Measurements from ENCODE around the gene CCDC78.

Gene CCDC78

DNA sequence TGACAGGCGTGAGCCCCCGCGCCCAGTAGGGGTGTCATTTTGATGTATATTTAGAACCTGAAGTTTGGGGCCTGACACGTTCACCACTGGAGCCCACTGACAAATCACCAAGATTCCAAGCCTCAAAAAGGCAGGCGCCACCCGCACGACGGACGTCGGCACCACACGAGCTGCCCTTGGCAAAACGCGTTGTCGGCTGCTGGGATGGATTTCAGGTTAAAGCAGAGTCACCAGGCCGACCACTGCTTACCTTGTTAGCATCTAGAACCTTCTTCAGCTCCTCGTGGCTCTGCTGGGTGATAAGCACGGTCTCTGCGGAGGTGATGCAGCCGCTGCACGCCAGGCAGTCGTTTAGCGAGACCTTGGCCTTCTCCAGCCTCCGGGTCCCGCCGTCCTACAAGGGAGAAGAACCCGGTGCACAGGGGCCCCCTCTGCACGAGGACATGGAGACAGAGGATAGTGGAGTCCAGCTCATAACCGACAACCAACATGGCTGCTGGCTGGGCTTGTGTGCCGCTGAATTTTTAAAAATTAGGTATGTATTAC is 10.8 kb upstream of the CCDC78 start:
- no peak for FAIRE-seq

- no peak for FAIRE-seq
Measured at GRCh38 chr16:735982-736453, 9.8 kb upstream of the CCDC78 start.

DNA sequence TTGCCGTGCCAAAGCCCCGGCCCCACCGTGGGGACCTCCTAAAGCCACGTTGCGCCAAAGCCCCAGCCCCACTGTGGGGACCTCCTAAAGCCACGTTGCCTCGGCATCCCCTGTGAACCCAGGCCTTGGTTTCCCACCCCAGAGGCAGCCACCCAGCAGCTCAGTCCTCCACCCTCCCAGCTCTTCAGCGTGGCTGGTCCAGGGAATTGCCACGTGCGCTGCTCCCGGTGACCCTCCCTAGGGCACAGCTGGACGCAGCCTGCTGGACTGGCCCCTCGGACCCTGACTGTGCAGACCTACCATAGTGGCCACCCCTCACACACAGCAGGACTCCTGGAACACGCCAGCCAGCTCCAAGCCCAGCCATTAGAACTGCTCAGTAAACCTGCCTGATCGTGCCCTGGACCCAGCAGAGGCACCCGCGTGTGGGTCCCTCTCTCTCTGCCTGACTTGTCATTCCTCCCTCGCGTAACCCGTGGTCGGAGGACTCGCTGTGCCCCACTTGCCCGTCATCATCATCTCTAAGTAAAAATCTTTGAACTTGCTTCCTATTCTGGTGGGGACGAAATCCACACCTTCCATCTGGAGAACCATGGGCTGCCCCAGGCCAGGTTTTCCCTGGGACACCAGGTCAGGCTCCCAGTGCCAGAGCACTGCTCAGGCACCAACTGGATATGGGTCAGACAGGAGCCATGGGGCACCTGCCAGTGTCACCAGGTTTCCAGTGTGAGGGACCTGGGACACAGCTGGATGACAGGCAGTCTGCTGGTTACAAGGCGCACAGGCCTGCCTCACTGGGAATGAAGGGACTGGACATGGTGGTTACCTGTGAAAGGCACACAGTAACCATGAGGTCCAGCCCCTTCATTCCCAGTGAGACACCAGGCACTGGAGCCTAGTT is 9.0 kb upstream of the CCDC78 start:
- no peak for FAIRE-seq

DNA sequence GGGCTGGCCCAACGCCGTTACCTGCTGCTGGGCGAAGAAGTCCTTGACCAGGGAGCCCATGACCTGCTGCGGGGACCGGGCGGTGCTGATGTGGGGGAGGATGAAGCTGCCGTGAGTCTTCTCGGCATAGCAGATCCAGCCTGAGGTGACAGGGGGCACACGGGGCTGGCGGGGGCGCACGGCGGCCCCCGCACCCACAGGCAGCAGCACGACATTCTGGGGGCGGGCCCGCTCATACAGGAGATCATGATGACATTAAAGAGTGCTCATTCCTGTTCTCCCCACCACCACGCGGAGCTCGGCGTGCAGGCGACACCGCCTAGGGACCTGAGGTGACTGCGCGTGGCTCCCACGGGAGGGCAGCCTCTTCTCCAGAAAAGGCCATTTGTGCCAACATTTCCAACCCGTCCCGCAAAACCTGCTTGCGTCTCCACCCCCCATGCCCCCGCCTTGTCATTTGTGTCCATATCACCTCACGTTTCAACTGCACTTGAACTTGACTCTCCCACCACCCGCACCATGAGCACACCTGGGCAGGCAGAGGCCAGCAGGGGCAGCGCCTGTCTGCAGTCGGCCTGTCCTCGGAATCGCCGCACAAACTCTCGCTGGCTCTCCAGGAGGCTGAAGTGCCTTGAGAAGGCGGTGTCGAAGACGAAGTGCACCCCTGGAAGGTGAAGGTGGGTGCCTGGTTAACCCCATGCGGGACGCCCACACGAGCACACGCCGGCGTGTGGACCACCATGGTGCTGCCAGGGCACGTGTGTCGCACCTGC is 8.2 kb upstream of the CCDC78 start:
- no peak for FAIRE-seq

- FAIRE-seq: no peak
Measured at GRCh38 chr16:733382-734207, 7.4 kb upstream of the CCDC78 start.

DNA sequence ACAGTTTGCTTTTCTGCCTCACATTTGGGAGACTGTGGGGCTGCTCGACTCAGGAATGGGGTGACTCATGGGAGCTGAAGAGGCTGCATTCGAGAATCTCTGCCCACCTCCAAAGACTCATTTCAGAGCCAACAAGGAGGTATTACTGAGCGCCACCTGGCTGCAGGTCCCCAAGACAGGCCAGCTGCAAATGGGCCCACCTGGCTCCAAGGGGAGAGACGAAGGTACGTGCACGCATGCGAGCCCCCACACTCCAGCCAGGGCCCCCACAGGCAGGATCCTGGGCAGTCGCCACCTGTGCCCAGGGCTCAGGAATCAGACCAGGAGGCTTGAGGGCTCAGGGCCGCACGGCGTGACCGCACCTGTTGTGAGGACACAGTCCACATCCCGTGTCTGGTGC is 6.7 kb upstream of the CCDC78 start:
- no peak for FAIRE-seq

DNA sequence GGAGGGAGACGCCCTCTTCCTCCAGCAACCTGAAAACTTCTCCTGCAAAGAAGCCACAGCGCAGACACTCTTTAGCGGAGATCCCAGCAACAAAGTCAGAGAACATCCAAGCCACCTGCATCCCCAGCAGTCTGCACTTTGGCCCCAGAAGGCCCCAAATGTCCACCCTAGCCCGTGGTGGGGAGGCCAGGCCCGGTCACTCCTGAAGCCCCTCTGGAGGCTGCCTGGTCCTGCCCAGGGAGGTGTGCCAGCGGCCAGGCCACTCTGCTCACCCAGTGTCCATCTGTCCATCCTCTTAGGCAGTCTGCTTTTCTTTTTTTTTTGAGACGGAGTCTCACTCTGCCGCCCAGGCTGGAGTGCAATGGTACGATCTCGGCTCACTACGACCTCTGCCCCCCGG is 6.1 kb upstream of the CCDC78 start:
- no peak for FAIRE-seq

- no peak for FAIRE-seq
Measured at GRCh38 chr16:730666-731509, 4.6 kb upstream of the CCDC78 start.

DNA sequence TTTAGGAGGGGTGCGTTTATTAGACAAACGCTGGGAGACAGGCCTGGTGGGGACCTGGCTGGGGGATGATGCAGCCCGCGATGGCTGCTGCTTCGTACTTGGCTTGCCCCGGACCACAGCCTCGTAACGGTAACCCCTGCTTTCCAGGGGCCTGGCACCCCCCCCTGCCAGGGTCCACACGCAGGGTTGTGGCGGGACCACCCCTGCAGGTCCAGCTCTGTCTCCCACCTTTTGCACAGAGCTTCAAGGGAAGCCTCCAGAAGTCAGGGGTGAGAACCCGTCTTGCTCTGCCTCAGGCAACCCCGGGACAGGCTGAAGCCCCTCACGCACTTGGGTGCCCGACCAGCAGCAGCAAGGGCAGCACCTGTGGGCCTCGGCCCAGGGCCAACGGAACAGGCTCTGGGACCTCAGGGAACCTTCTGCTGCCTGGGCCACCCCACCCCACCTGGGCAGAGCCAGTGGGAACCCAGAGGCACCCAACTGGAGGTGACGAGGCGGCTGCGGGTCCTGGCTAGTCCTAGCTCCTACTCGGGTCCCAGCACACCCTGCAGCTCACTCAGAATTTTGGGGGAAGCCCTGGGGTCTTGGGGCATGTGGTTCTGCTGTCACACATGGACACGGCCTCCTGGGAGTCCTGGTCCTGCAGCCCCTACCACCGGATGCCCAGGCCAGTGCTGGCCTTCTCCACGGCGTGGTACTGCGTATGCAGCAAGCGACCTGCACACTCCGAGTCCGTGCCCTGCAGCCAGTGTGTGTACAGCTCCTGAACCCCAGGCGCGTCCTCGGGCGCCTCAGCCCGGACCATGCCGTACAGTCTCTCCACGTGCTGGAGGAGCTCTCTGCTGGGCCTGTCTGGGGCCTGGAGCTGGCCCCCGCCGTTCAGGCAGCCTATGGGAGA is 3.8 kb upstream of the CCDC78 start:
- FAIRE-seq: no peak

DNA sequence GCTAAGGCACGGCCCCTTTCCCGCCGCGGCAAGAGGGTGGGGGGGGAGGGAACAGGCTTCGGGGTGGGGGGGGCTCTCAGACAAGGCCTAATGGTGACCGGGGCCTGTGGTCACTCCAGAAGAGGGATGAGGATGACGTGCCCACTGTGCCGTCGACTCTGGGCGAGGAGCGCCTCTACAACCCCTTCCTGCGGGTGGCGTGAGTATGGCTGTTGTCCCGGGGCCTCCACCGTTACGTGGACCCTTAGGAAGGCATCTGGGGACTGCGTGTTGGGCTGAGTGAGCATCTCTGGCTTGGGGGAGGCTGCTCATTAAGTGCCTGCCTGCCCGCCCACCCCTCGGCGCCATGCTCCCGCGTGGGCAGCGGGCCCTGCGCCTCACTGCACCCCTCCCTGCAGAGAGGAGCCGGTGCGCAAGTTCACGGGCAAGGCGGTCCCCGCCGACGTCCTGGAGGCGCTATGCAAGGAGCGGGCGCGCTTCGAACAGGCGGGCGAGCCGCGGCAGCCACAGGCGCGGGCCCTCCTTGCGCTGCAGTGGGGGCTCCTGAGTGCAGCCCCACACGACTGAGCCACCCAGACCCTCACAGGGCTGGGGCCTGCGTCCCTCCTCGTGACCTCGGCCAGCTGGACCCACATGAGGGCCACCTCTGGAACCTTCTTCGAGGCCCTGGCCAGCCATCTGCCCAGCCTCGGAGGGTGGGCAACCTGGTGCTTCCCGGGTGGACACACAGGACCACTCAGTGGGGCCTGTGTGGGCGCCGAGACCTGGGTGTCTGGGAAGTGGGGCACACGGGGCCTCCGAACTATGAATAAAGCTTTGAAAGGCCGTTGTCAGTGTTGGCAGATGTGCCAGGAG is 2.9 kb upstream of the CCDC78 start:
- FAIRE-seq: no peak

DNA sequence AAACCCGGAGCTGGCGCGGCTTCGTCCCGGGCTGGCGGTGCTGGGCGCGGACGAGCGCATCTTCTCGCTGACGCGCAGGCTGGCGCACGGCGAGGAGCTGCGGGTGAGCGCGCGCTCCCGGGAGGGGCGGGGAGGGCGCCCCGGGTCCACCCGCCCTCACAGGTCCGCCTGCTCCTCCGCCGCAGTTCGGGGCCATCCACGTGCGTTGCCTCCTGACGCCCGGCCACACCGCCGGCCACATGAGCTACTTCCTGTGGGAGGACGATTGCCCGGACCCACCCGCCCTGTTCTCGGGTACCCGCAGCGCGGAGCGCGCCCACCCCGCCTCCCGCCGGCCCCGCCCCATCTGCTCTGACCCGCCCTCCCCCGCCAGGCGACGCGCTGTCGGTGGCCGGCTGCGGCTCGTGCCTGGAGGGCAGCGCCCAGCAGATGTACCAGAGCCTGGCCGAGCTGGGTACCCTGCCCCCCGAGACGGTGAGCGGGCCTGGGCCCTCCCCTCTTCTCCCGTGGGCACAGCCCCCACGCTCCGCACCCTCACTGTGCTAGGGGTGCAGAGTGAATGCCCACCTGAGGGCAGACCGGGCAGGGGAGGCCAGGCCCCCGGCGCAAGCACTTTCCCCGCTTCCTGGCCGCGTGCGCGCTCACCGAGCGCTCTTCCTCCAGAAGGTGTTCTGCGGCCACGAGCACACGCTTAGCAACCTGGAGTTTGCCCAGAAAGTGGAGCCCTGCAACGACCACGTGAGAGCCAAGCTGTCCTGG is 2.1 kb upstream of the CCDC78 start:
- no peak for FAIRE-seq

DNA sequence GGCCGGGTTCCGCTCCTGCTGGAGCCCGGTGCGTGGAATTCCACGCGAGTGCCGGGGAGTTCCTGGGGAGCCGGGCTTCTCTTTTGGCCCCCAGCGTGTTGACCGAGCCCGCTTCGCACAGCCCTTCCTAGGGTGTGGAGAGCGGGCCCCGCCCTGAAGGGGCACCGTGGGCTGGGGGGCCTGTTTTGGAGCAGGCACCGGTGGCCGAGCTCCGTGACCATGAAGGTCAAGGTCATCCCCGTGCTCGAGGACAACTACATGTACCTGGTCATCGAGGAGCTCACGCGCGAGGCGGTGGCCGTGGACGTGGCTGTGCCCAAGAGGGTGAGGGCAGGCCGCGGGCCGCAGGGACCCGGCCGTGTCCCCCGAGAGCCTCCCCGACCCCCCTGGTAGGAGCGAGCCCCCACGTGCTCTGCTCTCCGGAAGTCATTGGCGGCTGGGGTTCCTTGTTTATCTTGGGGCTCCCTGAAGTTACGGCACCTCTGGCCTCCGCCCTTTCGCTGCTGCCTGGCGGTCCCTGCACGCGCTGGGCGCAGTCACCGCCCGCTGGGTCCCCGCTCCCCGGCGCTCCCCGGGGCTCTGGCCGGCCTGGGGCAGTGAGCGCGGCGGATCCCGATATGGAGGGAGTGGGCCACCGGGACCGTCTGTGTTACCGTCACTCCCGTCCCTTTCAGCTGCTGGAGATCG is 1.2 kb upstream of the CCDC78 start:
- no peak for FAIRE-seq

DNA sequence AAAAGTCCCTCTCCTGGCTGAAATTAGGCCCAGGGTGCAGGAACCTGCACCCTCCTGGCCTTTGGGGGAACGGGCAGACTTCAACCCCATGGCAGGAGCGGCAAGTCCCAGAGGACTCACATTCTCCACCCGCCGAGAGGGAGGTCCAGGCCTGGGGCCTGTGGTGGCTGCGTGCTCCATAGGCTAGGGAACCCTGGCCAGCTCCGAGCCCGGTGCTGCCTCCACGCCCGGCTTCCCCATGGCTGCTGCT is 130 bp downstream of the CCDC78 start:
- no peak for FAIRE-seq

DNA sequence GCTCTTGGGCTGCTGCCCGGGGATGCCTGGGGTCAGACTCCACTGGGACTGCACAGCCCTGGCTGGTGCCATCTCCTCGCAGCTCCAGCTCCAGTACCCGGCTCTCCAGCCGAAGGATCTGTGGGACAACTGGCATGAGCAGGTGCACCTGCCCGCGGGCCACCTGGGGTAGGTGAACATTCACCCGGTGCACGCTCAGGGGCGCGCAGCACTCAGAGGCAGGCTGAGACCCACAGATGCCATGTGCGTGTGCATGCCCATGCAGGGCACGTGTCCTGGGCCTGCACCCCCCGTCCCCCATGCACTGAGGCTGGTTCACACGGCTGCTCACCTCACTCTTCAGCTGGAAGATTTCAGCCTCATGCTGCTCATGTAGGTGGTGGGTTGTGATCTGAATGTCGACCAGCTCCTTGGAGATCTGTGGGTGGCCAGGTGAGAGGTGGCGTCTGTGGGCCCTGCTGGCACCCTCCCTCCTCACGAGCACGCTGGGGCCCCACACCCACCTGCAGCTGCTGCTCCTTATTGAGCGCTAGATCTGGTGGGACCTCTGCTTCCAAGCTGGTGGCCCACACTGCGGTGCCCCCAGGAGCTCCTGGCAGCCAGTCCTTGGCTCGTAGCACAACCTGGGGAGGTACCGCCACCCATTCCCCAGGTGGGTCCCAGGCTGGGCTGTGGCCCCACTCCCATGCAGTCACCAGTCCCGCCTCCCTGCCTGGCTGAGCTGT is 618 bp downstream of the CCDC78 start:
- FAIRE-seq: no peak

DNA sequence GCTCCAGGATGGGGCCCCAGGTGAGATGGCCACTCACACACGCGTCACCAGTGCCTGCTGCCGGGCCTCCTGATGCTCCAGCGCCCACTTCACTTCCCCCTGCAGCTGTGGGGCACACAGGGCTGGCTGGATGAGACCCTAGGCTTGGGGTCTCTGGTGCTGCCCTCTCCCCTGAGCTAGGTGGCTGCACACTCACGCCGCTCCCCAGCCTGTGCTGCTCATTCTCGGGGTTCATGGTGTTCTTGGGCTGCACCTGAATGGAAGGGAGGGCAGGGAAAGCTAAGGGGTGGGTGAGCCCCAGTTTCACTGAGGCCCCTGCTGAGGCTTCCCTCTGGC is 1.2 kb downstream of the CCDC78 start:
- FAIRE-seq: no peak

DNA sequence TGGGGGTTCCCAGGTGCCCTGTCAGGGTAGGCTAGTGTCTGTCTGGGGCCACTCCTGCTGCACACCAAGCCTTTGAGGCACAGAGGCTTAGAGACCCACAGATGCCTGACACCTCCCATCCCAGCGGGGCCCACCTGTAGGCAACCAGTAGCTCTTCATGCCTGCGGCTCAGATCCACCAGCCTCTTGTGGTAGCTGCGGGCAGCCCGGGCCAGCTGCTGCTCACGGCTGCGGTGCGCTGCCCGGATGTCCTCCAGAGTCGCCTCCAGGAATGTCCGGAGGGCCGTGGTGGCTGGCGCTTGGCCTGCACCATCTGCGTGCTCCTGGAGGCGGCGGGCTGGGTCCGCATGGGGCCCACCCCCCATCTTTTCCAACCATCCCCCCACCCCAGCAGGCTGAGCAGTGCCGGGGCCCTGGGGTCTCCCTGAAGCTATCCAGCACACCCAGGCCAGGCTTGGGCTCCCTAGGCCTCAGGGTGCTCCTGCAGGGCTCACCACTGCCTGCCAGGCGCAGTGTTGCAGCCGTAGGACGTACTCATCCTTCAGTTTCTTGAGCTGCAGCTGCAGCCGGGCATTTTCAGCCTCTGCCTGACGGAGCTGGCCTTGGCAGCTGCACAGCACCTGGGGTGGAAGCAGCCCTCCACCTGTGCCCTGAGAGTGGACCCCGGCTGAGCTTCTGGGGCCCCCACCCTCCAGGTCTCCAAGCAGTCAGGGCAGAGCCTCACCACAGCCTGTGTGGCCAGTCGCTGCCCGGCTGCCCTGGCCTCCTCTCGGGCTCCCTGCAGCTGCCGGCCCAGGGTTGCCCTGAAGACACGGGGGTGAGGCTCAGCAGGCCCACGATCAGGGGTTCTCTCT is 1.8 kb downstream of the CCDC78 start:
- FAIRE-seq: no peak

DNA sequence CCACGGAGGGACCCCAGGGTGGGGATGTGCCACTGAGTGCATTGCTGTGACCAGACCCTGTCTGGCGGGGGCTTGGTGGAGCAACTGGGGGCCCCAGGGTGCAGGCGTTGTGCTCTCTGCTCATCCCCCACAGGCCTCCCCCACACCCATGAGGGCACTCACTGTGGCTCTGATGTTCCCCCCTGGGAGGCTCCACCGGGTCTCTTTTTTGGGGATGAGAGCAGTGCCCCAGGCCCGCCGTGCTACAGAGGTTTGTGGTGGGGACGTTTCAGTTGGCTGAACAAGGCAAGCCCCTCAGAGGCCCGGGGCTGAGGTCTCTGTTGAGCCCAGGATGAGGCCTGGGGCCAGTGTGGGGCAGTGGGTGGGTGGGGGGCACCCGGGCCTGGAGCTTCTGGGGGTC is 2.5 kb downstream of the CCDC78 start:
- FAIRE-seq: no peak

Measured in TTC549 (cell line).